Natural killer cell treated with Interleukin-12 subunit alpha and Interleukin-12 subunit beta and Interleukin-15 and Interleukin-18, amount 100 ng/mL, for 72 hours (primary cell): ENCODE data around the gene RAMP1. TPM values are rescaled to one million over a fixed set of nuclear protein-coding genes. Genes with fewer than 3 reads are reported as not detected.

Source experiments
- ATAC-seq, 2 donors: fragments of 150-1000 bp; cut with Tn5 transposase in 1 of 2; sonication (Bioruptor Pico), chemical (Tn5 transposase) in 1 of 2; 2 replicates each; pipeline ENCODE4 v1.10.0; 2021
- DNase-seq: peaks from one replicate; pipeline ENCODE4 v3.0.0; 2022; ENCODE audit warnings: low spot score
- H3K27ac Mint-ChIP-seq, 2 donors: 1 replicate in 1 of 2; 2 replicates in 1 of 2; pipeline ENCODE4 v1.8.0; 2022; ENCODE audit warnings: mixed read lengths in 2 of 2, mild to moderate bottlenecking in 1 of 2, moderate library complexity in 1 of 2
- H3K27me3 Mint-ChIP-seq, 2 donors: 1 replicate in 1 of 2; 2 replicates in 1 of 2; pipeline ENCODE4 v1.8.0; 2022; ENCODE audit warnings: mixed read lengths in 2 of 2
- H3K36me3 Mint-ChIP-seq: one replicate; pipeline ENCODE4 v1.8.0; 2022; ENCODE audit warnings: mixed read lengths
- H3K4me1 Mint-ChIP-seq, 2 donors: 1 replicate in 1 of 2; 2 replicates in 1 of 2; pipeline ENCODE4 v1.8.0; 2022; ENCODE audit warnings: low read depth in 2 of 2, mixed read lengths in 2 of 2, mild to moderate bottlenecking in 1 of 2
- H3K4me3 Mint-ChIP-seq: one replicate; pipeline ENCODE4 v1.8.0; 2022; ENCODE audit warnings: mixed read lengths
- H3K9me3 Mint-ChIP-seq: 2 replicates; pipeline ENCODE4 v1.8.0; 2022; ENCODE audit warnings: mixed read lengths
- total RNA-seq, 2 donors: library from RNA; stranded (reverse); gene quantifications; one replicate each; pipeline ENCODE4 v1.2.3, GENCODE V29; 2022

The RAMP1 gene
- total RNA-seq, 2 donors from 2014 or later, result 1.5 to 7.4 TPM

DNA sequence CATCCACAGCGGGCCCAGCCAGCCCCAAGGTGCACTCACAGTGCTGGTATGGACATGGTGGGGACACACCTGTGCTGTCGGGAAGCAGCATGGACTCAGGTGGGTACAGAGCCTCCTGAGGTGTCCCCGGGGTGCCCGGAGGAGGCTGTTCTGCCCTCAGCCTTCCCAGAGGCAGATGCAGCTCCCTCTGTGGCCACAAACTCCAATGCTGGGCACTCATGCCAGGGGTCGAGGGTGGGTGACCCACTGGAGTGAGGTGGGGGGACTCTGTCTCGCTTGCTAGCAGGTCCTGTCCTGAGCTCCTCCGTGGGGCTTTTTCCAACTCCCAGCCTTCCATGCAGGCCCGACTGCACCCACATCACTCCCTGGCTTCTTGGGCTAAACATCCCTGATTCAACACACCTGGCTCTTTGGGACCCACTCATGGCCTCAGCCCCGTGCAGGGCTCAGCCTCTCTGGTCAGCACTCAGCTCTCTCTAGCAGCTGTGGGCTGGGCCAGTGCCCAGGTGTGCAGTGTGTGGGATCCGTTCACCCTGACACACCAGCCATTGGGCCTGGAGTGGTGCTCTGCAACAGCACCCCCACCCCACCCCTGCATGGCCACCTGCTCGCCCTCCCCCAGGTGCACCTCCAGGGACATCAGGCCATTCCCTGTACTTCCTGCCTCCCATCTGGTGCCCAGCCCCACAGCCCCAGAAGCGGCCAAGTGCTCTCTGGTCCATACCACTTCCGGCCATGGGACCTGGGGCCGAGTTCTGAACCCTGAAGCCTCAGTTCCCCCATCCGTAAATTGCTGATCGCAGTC, 16.0 kb downstream of the RAMP1 start:
- no peak overlapping the region for H3K4me3 Mint-ChIP-seq
- peaks cover 11 to 13% of the 10 kb centered on the region in 2 donors for H3K4me1 Mint-ChIP-seq
- H3K36me3 Mint-ChIP-seq, result no peaks in the 10 kb centered on the region
- no peaks in the 10 kb centered on the region for H3K9me3 Mint-ChIP-seq
- H3K27ac Mint-ChIP-seq, result peak overlapping the region in 1 of 2 donors; percentile 68
- H3K27me3 Mint-ChIP-seq, result no peaks in the 10 kb centered on the region
- ATAC-seq, result no peak
- DNase-seq, result no peak

DNA sequence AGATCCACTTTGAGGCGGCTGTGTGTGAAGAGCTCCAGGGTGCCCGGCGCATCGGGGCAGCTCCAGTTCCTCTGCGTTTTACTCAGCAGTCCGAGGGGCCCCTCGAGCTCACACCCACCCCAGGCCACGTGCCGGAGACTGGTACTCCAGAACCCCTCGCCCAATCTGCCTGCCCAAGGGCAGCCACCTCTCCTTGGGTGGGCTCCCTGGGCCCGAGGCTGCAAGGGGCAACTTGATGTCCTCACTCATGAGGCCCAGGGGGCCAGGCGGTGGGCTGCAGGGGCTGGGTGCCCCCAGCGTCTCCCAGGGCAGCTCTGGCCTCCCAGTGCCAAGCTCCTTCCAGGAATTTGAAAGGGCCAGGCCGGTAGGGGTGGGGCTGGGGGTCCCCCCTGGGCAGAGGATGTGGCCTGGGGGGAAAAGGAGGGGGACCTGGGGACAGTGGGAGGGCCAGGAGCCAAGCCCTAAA, 16.7 kb downstream of the RAMP1 start:
- Mint-ChIP-seq H3K27ac (peak overlapping the region in 1 of 2 donors; percentile 68), H3K27me3 (no peaks in the 10 kb centered on the region), H3K4me1 (peaks cover 7 to 8% of the 10 kb centered on the region in 2 donors), H3K4me3 (no peak overlapping the region), H3K9me3 (no peaks in the 10 kb centered on the region), H3K36me3 (no peaks in the 10 kb centered on the region)
- DNase-seq, result no peak
- ATAC-seq, result no peak

DNA sequence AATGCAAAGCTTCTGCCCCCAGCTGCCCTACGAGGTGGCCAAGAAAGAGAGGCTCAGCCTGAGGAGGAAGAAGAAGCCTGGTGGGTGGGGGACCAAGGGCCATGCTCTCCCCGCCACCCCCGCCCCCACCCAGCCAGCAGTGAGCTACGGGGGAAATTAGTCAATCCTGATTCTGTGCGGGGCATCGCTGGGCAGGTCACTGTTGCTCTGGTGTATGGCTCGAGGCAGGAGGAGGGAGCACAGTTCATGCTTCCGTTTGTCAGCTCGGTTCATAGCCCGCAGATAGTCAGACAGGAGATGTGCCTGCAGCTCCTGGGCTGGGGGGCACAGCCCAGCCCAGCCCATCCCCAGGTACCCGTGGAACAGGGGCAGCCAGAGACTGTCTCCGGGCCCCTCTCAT, 17.1 kb downstream of the RAMP1 start:
- H3K4me3 Mint-ChIP-seq, result no peak overlapping the region
- peaks cover 3 to 5% of the 10 kb centered on the region in 2 donors for H3K4me1 Mint-ChIP-seq
- H3K27me3 Mint-ChIP-seq, result no peaks in the 10 kb centered on the region
- ATAC-seq (no peak), DNase-seq (no peak)
- no peaks in the 10 kb centered on the region for H3K9me3 Mint-ChIP-seq
- H3K36me3 Mint-ChIP-seq, result no peaks in the 10 kb centered on the region
- H3K27ac Mint-ChIP-seq, result no peak overlapping the region

DNA sequence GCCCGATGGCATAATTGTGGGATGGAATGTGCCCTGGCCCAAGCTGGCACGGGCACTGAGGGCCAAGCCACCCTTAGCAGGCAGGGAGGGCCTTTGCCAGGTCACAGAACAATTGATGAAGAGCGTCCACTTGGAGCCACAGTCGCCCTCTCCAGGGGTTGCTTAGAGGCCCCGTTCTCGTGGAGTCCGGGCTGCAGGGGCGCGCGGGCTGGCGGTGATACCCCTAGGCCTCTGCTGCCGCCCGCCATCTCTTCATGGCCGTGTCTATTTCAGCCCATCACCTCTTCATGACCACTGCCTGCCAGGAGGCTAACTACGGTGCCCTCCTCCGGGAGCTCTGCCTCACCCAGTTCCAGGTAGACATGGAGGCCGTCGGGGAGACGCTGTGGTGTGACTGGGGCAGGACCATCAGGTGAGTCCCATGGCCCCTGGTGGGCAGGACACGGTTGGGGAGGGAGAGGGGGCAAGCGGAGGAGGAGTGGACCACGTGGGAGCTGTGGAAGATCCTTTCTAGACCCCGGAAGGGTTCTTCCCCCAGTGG, 17.6 kb downstream of the RAMP1 start:
- no peaks in the 10 kb centered on the region for H3K27me3 Mint-ChIP-seq
- DNase-seq (no peak), ATAC-seq (no peak)
- no peaks in the 10 kb centered on the region for H3K9me3 Mint-ChIP-seq
- no peak overlapping the region for H3K4me3 Mint-ChIP-seq
- H3K4me1 Mint-ChIP-seq, result peaks cover 0 to 5% of the 10 kb centered on the region in 2 donors
- no peak overlapping the region for H3K27ac Mint-ChIP-seq
- H3K36me3 Mint-ChIP-seq, result no peaks in the 10 kb centered on the region

DNA sequence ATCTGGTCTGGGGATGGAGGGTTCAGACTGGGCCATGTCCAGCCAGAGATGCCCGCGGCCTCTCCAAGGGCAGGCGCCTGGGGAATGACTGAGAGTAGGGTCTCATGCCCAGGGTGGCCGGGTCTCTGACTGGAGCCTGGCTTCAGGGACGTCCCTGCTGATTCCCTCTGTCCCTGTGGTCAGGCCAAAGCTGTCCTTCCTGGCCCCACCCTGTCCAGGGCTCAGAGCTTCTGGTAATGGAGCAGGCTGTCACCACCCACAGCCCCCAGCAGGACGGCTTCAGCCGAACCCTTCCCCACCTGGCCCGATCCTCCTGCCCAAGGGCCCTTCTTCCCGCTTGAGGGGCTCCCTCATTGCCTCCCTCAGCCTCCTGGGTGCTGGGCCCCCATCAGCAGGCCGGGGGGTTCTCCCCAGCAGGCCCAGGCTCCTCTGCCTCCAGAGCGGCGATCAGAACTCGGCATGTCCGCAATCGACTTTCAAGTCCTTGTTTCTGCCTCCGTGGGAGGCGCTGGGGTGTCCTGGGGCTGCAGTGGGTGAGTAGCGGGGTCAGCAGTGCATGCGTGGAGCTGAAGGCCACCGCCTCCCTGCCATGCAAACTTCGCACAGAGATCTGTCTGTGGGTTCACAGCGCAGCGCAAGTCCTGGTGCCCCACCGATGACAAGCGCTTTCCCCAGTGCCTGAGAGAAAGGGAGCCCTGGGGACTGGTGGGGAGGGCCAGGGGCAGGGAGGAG, 18.3 kb downstream of the RAMP1 start:
- H3K4me1 Mint-ChIP-seq, result peaks cover 0 to 6% of the 10 kb centered on the region in 2 donors
- H3K36me3 Mint-ChIP-seq, result no peaks in the 10 kb centered on the region
- no peaks in the 10 kb centered on the region for H3K27me3 Mint-ChIP-seq
- no peak for DNase-seq
- H3K9me3 Mint-ChIP-seq, result no peaks in the 10 kb centered on the region
- H3K27ac Mint-ChIP-seq, result no peak overlapping the region
- H3K4me3 Mint-ChIP-seq, result no peak overlapping the region
- ATAC-seq, result no peak

DNA sequence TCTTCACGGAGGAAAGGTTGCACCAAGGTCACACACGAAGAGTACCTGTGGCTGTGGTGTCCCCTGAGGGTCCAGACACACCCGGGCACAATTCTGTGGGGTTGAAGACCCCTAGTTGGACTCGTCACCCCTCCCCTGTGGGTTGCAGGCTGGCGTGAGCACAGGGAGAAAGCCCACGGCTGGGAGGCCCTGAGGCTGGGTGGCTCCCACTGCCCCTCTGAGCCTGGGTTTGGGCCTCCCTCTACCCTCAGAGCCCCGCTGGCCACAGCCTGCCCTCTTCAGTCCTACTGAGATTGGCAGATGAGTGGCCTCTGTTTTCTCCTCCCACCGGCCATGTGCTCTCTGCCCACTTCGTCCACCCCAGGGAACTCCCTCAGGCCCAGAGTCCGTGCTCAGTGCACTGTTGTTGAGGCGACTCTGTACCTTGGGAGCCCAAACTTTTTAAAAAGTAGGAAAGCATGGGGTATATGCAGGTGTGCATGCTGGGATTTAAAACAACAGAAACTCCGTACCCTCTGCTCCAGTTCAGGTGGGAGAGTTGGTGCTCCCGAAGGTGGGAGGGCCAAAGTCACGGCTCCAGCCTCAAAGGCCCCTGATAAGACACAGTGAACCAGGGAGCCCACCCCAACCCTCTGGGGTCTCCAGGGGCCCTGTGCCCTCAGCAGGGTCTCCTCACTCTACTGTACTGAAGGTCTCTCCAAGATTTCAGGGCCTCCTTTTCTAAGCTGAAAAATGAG, 19.1 kb downstream of the RAMP1 start:
- no peaks in the 10 kb centered on the region for H3K27me3 Mint-ChIP-seq
- no peak overlapping the region for H3K4me3 Mint-ChIP-seq
- no peak for ATAC-seq
- H3K9me3 Mint-ChIP-seq, result no peaks in the 10 kb centered on the region
- H3K27ac Mint-ChIP-seq, result no peak overlapping the region
- no peaks in the 10 kb centered on the region for H3K36me3 Mint-ChIP-seq
- peaks cover 0 to 4% of the 10 kb centered on the region in 2 donors for H3K4me1 Mint-ChIP-seq
- no peak for DNase-seq

DNA sequence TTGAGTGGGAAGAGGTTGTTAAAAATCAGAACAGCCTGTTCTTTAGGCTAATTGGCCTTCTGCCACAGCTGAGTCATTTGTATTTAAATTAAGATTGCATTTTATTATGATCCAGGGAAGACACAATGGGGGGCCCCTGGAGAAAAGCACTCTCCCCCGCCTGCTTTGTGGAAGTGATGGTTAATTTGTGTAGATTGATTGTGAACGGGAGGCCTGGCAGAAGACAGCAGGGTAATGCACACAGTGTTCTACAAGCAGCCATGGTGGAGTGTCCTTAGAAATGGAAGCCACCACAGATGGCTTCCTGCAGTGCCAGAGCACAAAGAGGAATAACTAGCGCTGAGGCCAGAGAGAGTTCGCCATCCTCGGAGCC, 19.6 kb downstream of the RAMP1 start:
- Mint-ChIP-seq H3K27ac (no peak overlapping the region), H3K9me3 (no peaks in the 10 kb centered on the region), H3K36me3 (no peaks in the 10 kb centered on the region), H3K4me3 (no peak overlapping the region), H3K4me1 (peaks cover 0 to 4% of the 10 kb centered on the region in 2 donors), H3K27me3 (no peaks in the 10 kb centered on the region)
- no peak for ATAC-seq
- DNase-seq, result no peak

DNA sequence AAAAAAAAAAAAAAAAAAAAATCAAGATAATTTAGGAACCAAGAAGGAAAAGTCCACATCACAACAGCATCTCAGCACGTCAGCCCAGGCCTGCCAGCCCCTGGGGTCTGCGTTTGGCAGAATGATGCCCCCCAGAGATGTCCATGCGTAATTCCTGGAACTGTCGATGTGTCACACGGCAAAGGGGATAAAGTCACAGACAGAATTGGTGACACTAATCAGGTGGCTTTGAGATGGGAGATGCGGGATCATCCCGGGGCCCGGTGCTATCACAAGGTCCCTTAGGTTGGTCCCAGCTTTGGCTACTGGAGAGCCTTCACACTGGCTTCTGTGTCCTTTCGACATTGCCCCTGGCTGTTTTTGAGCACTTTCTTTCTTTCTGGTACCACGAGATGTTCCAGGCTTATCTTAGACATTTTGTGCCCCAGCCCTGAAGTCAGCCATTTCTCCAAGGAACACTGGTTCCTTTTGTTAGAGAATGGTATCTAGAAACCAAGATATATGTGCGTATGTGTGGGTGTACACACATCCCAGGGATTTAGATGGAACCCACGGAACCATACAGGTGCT, 20.7 kb downstream of the RAMP1 start:
- ATAC-seq, result no peak
- no peak for DNase-seq
- H3K36me3 Mint-ChIP-seq, result no peaks in the 10 kb centered on the region
- no peak overlapping the region for H3K27ac Mint-ChIP-seq
- peaks cover 0 to 4% of the 10 kb centered on the region in 2 donors for H3K4me1 Mint-ChIP-seq
- H3K9me3 Mint-ChIP-seq, result no peaks in the 10 kb centered on the region
- no peaks in the 10 kb centered on the region for H3K27me3 Mint-ChIP-seq
- no peak overlapping the region for H3K4me3 Mint-ChIP-seq

DNA sequence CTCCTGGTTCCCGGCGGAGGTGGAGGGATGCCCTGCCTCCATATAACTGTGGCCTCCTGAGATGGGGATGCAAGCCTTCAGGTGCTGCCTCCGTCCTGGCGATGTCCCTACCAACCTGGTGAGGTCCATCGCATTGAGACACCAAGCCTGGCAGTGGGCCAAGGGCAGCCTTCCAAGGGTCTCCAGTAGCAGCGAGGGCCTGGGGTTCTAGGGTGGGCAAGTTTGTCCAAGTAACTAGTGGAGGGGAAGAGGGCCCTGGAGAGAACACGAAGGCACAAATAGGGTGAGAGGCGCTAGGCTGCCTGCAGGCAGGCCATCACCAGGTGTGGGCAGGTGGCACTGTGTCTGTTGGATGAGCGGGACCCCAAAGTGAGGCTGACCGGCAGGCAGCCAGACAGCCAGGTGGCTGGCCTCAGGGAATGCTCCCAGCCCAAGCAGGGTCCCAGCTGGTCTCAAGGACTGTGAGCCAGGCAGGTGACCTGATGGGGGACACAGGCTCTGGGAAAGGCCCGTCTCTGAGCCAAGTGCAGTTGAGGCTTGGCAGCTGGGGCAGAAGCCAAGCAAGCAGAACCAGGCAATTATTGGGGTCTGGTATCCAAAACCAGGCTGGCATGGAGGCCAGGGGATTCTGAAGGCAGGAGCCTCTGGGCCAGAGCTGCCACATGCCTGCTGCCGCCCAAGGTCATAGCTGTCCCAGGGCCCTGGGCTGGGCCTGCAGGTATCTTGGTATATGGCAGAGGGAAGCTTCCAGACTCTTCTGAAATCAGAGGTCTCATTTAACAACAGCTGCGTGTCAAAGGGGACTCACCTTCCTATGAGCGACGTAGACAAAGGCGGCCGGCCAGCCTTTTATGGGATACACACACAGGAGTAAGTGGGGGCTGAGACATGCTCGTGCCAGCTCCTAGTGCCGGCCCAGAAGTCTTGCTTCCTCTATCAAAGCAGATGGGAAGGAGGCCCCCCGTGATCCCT, 23.4 kb downstream of the RAMP1 start:
- H3K4me3 Mint-ChIP-seq, result no peak overlapping the region
- ATAC-seq, result no peak
- peak overlapping the region in 1 of 2 donors; percentile 6 for H3K27ac Mint-ChIP-seq
- no peaks in the 10 kb centered on the region for H3K27me3 Mint-ChIP-seq
- H3K36me3 Mint-ChIP-seq, result no peaks in the 10 kb centered on the region
- DNase-seq, result peak; percentile 37
- no peaks in the 10 kb centered on the region for H3K9me3 Mint-ChIP-seq
- peaks cover 0 to 4% of the 10 kb centered on the region in 2 donors for H3K4me1 Mint-ChIP-seq

DNA sequence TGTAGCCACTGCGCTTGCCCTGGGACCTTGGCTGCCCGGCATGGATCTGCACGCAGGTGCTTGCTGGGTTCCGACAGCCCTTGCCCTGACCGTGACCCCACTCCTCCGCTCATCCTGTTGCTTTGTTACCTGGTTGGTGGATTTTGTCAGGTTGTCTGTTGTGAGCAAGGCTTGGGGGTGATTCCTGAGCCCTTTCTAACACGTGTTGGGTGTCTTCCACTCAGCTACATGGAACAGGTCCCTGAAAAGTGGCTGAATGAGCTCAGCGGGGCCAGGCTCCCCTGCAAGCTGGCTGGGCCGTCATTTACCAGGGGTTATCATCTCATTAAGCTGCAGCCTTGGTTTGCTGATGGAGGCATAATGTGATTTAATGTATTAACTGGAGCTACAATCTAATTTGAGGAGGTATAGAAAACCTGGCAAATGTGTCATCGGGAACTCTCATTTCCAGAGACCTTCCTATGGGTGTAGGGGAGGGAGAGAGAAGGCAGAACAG, 24.6 kb downstream of the RAMP1 start:
- no peaks in the 10 kb centered on the region for H3K36me3 Mint-ChIP-seq
- H3K27me3 Mint-ChIP-seq, result no peaks in the 10 kb centered on the region
- ATAC-seq, result no peak
- DNase-seq, result no peak
- peaks cover 0 to 5% of the 10 kb centered on the region in 2 donors for H3K4me1 Mint-ChIP-seq
- no peak overlapping the region for H3K4me3 Mint-ChIP-seq
- no peaks in the 10 kb centered on the region for H3K9me3 Mint-ChIP-seq
- no peak overlapping the region for H3K27ac Mint-ChIP-seq

DNA sequence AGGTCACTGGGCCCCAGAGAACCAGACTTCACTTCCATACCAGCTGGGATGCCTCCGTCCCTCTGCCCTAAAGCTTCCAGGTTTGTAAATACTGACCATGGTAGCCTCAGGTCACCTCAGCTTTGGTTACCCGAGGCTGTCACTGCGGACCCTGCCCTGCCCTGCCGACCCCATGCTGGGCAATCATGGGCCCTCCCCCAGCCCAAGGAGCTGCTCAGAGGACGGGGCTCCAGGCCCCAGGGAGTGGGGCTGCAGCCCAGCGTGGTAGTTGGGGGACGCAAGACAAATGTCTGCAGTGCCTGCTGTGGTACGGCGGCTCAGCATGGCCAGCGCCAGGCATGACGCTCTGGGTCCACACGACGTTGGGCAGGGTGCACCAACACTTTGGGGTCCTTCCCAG, 25.3 kb downstream of the RAMP1 start:
- no peaks in the 10 kb centered on the region for H3K36me3 Mint-ChIP-seq
- H3K27ac Mint-ChIP-seq, result no peak overlapping the region
- no peaks in the 10 kb centered on the region for H3K9me3 Mint-ChIP-seq
- no peak overlapping the region for H3K4me3 Mint-ChIP-seq
- DNase-seq, result no peak
- no peaks in the 10 kb centered on the region for H3K27me3 Mint-ChIP-seq
- peaks cover 0 to 7% of the 10 kb centered on the region in 2 donors for H3K4me1 Mint-ChIP-seq
- no peak for ATAC-seq

DNA sequence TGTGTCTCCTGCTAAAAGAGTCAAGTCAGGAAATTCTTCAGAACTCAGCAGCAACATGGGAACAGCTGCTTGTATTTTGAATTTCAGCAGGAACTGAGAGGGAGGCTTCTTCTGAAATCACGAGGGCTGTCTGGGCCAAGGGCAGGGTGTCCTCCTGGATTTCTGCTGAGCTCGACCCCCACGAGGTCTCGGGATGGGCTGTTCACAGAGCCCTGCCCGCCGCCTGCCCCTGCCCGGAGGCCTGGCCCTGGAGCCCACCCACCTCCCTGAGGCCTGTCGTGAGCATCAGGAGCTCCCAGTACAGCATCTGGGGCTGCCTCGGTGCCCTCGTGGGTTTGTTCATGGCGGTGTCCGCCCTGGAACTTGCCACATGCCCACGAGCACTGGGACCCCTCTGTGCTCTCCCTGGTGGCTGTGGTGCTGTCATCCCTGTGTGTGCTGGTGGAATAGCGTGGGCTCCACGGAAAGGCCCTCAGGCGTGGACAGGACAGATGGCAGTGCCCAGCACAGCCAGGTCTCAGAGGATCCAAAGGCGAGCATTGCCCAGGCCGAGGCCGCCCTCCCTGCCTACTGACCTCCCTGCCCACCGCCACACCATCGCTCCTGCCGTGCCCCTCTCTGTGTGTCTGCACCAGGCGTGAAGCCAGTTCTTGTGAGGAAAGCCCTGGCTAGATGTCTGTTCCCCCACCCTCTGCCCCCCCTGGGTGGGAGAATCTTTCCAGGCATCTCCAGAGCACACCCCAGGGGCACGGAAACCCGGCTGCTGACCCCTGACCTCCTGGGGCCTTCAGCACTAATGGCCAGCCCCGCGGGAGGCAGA, 25.9 kb downstream of the RAMP1 start:
- H3K9me3 Mint-ChIP-seq, result no peaks in the 10 kb centered on the region
- ATAC-seq (no peak), DNase-seq (no peak)

More for the DNA sequence above, 25.9 kb downstream of the RAMP1 start:
- Mint-ChIP-seq H3K27ac (no peak overlapping the region), H3K4me3 (no peak overlapping the region), H3K36me3 (no peaks in the 10 kb centered on the region), H3K4me1 (peaks cover 0 to 7% of the 10 kb centered on the region in 2 donors), H3K27me3 (no peaks in the 10 kb centered on the region)
